Superior temporal gyrus (tissue), 1 donor: Measurements from ENCODE around the gene RSPO4.
"Not testable (repeated sequence)": the region's sequence is repeated elsewhere in the genome, so short reads cannot be mapped to it uniquely, and the experiment has no call there.

ENCODE experiments used
- DNase-seq: peaks from one replicate; pipeline ENCODE4 v3.0.0-alpha.2; 2016; ENCODE audit errors: extremely low spot score

The RSPO4 gene

GRCh38 chr20:1001911-1002681, at the start of gene RSPO4:
TSS of gene RSPO4 (minus strand) at chr20:1002311. CDS start at chr20:1002164, 147 bp downstream.
- no peak for DNase-seq

DNA sequence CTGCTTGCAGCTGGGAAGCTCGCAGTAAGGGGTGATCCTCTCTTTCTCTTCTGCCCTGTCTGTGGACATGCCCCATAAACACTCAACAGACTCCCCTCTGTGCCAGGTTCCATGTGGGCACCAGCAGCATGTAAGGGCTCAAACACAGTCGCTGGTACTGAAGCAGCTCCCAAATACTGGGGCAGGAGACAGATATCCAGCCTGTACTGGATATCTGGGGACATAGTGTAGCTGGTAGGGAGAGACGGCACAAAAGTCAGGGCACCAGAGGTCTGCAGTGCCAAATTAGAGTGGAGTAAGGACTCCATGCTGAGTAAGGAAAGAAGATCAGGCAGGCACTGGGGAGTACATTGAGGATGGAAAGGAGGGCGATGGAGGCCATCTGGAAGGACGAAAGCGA, 48.3 kb upstream of the RSPO4 start:
- no peak for DNase-seq

GRCh38 chr20:1045860-1046418, 43.8 kb upstream of the RSPO4 start:
- DNase-seq, result no peak

- no peak for DNase-seq
These were observed 39.8 kb upstream of the RSPO4 start for GRCh38 chr20:1041845-1042390.

- no peak for DNase-seq
These were observed 36.1 kb upstream of the RSPO4 start for GRCh38 chr20:1038205-1038604.

- no peak for DNase-seq
These were observed 34.9 kb upstream of the RSPO4 start for GRCh38 chr20:1037039-1037438.

DNA sequence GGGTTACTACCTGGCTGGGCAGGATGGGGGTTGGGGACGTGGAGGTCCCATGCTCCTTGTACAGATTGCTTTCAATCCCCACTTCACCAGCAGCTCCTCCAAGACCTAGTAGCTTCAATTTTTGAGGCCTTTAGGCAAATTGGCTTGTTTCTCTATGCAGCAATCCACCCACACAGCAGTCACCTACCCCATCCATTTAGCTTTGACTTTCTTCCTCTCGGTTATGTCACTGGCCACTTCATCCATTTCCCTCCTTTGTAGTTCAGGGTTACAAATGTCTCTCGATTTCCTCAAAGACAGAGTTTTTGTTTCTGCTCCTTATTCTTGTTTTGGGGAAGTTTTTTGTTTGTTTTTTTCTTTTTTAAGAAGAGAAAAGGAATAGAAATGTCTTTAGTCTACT, 33.4 kb upstream of the RSPO4 start:
- no peak for DNase-seq

DNA sequence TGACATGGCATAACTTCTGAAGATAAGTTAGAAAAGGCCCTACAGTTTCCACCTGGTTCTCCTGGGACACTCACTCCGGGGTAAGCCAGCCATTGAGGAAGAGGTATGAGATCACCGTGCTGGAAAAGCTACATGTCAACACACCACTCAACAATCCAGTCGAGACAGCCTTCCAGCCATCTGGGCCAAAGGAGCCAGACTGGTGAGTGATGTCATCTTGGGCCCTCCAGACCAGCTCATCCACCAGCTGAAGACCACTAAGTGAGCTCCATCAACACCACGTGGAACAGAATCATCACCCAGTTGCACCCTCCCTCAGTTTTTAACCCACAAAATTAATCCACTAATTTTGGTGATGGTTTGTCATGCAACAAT, 32.3 kb upstream of the RSPO4 start:
- DNase-seq, result no peak

DNA sequence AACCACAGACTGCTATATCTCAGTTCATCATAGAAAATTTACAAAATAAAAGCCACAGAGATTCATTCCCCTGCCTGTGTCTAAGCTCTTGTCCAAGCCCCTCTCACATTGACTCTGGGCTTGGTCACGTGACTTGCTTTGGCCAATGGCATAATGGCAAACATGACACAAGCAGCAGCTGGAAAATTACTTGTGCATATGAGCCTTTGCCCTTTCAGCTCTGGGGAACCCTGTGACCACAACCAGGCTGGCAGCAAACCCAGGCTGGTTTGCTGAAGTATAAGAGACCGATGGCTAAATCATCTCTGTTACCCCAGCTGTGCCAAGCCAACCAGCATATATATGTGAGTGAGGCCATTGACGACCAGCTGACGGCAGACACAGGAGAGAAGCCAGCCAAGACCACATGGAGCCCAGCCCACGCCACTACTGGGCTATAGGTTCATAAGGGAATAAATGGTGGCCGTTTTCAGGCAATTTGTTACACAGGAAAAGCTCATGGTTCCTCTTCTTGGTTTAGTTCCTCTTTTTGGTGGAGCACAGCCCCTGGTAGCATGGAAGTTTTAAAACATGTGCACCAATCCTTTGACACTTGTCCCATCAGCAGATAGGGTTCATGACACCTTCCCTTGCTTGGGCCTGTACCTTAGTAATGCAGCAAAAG, 31.8 kb upstream of the RSPO4 start:
- DNase-seq, result no peak

GRCh38 chr20:1029980-1030379, 27.9 kb upstream of the RSPO4 start:
- no peak for DNase-seq

DNA sequence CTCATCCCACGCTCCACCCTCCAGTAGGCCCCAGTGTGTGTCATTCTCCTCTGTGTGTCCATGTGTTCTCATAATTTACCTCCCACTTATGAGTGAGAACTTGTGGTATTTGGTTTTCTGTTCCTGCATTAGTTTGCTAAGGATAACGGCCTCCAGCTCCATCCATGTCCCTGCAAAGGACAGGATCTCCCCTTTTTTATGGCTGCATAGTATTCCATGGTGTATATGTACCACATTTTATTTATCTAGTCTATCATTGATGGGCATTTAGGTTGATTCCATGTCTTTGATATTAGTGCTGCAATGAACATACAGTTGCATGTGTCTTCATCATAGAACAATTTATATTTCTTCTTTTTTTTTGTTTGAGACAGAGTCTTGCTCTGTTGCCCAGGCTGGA, 24.1 kb upstream of the RSPO4 start:
- DNase-seq, result not testable (repeated sequence)

- no peak for DNase-seq
These were observed 20.8 kb upstream of the RSPO4 start for GRCh38 chr20:1022871-1023270.

DNA sequence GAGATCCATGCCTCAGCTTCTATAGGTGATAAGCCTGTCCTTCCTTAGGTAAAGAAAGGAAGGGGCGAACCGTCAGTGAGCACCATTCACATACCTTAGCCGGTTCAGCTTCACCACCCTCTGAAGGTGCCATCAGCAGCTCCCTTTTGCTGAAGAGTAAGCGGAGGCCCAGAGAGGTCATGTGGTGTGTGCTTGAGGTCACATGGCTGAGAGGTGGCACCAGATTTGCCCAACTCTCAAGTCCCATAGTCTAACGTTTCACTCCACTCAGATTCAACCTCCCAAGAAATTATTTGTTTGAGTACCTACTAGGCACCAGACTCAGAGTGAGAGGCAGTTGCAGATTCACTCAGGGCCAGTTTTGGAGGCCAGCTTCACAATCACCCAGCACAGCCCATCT, 18.5 kb upstream of the RSPO4 start:
- DNase-seq, result no peak

DNA sequence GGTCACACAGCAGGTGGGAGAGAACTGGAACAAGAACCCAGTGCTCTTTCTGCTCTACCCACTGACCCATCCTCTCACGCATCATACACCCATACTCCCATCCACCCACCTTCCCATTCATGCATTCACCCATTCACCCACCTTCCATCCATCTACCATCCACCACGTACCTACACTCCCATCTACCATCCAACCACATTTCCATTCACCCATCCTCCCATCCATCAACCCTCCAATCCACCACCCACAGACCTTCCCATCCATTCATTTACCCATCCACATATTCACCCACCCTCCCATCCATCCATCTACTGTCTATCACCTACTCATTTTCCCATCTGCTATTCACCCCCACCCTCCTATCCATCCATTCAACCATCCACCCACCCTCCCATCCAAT, 17.2 kb upstream of the RSPO4 start:
- no peak for DNase-seq

DNA sequence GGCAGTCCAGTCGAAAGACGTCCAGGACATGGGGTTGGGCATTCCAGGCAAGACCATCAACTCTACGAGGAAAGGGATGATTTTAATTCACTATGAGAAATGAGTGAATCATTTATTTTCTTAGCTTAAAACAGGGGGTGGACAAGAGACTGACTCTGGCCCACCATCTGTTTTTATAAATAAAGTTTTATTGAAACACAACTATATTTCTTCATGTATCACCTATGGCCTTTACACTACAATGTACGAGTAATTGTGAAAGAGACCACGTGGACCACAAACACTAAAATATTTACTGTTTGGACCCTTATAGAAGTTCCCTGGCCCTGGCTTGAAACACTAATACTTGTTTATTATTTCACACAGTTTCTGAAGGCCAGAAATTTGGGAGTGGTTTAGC, 15.6 kb upstream of the RSPO4 start:
- no peak for DNase-seq

GRCh38 chr20:1015181-1015580, 13.1 kb upstream of the RSPO4 start:
- no peak for DNase-seq

GRCh38 chr20:1014471-1014870, 12.4 kb upstream of the RSPO4 start:
- DNase-seq, result no peak

DNA sequence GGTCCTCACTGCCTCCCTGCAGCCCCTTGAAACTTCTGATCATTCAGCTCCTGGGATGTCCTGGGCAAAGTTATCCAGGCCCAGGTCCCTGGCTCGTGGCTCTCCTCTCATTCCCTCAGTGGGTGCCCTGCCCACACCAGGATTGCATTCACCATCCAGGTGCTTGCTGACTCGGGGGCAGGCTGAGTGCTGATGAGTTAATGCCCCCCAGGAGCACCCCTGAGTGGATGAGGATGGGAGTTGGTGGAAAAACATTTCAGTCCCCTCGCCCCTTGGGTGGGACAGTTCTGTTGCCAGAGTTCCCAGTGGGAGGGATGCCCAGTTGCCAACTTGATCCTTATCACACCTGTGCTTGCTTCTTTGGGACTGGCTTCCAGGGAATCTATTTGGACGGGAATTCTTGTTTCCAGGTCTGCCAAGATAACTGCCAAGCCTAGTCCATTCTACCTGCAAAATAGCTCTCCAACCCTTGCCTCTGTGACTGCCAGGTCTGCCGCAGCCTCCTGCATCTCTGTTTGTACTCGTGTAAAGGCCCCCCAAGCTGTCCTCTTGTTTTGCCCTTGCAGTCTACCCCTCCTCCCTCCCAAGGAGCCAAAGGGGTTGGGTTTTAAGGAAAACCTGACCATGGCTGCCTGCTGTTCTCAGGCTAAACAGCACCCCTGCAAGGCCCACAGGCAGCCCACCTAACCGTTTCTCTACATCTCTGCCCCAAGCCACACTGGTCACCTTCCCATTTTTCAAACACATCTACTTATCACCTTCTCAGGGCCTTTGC, 11.6 kb upstream of the RSPO4 start:
- no peak for DNase-seq

DNA sequence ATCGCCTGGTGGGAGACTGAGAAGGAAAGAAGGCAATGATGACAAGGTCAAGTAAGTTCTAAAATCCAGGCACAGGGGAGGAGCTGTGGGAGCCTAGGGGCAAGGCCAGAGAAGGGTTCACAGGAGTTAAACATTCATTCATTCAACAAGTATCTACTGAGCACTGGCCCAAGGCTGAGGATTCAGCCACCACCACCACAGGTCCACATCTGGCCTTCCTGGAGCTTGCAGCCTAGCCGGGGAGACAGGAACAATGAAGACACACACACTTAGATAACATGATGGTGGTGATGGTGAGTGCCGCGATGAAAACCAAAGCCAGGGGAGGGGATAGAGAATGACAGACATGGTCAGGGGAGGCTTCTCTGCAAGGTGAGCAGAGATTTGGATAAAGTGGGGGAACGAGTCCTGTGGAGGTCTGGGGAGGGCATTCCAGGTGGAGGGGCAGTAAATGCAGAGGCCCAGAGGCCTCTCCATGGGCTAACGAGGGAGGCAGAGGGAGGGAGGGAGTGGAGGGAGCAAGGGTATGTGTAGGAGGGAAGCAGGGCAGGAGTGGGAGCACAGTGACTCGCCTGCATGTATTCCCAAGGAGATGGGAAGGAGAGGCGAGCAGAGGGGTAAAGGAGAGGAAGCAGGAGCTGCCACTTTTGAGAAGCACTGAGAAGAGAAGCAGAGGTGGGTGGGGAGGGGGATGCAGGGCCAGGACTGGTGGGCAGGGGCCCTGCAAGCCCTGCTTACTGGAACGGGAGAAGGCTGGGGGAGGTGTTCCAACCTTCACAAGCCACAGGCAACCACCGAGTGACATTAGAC, 10.5 kb upstream of the RSPO4 start:
- no peak for DNase-seq

GRCh38 chr20:1010659-1011058, 8.5 kb upstream of the RSPO4 start:
- no peak for DNase-seq

- DNase-seq, result no peak
These were observed 3.4 kb upstream of the RSPO4 start for GRCh38 chr20:1005452-1006027.
